Smooth muscle cell (in vitro differentiated cells): Measurements from ENCODE around the gene NLRP12. TPM values are rescaled to one million over a fixed set of nuclear protein-coding genes. Genes with fewer than 3 reads are reported as not detected.
"Not testable (repeated sequence)": the region's sequence is repeated elsewhere in the genome, so short reads cannot be mapped to it uniquely, and the experiment has no call there.

Source experiments
- DNase-seq: peaks from one replicate; lab custom pipeline; 2025; ENCODE audit not compliant: unreplicated experiment; lab: John Stamatoyannopoulos, UW
- H2AFZ ChIP-seq: fragments of 200-600 bp; sonication (generic); 2 replicates; pipeline ENCODE4 v1.6.0; 2016; ENCODE audit warnings: antibody characterized with exemption, low read depth, mild to moderate bottlenecking
- H3F3A ChIP-seq: fragments of 200-600 bp; sonication (generic); 2 replicates; pipeline ENCODE4 v1.6.0; 2017; ENCODE audit warnings: antibody characterized with exemption, low read depth
- H3K27ac ChIP-seq: fragments of 200-600 bp; sonication (generic); 2 replicates; pipeline ENCODE4 v1.5.1; 2016; ENCODE audit warnings: low read depth, mild to moderate bottlenecking
- H3K27me3 ChIP-seq: fragments of 200-600 bp; sonication (generic); 2 replicates; pipeline ENCODE4 v1.6.1; 2016; ENCODE audit warnings: low read depth, mild to moderate bottlenecking
- H3K36me3 ChIP-seq: fragments of 200-600 bp; sonication (generic); 2 replicates; pipeline ENCODE4 v1.5.1; 2016; ENCODE audit warnings: low read depth
- H3K4me1 ChIP-seq: fragments of 200-600 bp; sonication (generic); 2 replicates; pipeline ENCODE4 v1.5.1; 2016; ENCODE audit warnings: low read depth
- H3K4me2 ChIP-seq: fragments of 200-600 bp; sonication (generic); 2 replicates; pipeline ENCODE4 v1.6.0; 2016; ENCODE audit warnings: mild to moderate bottlenecking
- H3K4me3 ChIP-seq: fragments of 200-600 bp; sonication (generic); 2 replicates; pipeline ENCODE4 v1.5.1; 2016; ENCODE audit warnings: mild to moderate bottlenecking
- H3K79me2 ChIP-seq: fragments of 200-600 bp; sonication (generic); 2 replicates; pipeline ENCODE4 v1.6.0; 2016; ENCODE audit warnings: low read depth, mild to moderate bottlenecking
- H3K9ac ChIP-seq: fragments of 200-600 bp; sonication (generic); 2 replicates; pipeline ENCODE4 v1.6.0; 2016; ENCODE audit warnings: low read depth
- H3K9me3 ChIP-seq: fragments of 200-600 bp; sonication (generic); replicated peaks from 2 replicates; pipeline ENCODE4 v1.5.1; 2016; ENCODE audit warnings: low read depth
- H4K20me1 ChIP-seq: fragments of 200-600 bp; sonication (generic); 2 replicates; pipeline ENCODE4 v1.6.0; 2016; ENCODE audit warnings: low read depth
- WGBS: methylation state at CpG from one replicate; pipeline ENCODE4 v1.1.7; 2016; ENCODE audit warnings: low lambda C conversion rate; 5-methylcytosine and 5-hydroxymethylcytosine counted together
- polyA plus RNA-seq: library from polyadenylated mRNA; unstranded; fragments of >200 nt; fragmentation: Nextera tagmentation; extraction: Ambion mirVana; gene quantifications from 2 replicates; pipeline ENCODE4 v1.2.1, GENCODE V29; 2016
- total RNA-seq: library from RNA; depleted of rRNA; stranded (reverse); fragments of >200 nt; gene quantifications from 2 replicates; pipeline ENCODE4 v1.2.3, GENCODE V29; 2014
- TF ChIP-seq, protein P1 (sequence below): fragments of 200-600 bp; sonication (generic); IDR thresholded peaks from 2 replicates; pipeline ENCODE4 v1.5.1; 2017; ENCODE audit warnings: borderline replicate concordance, mild to moderate bottlenecking, antibody characterized with exemption; ENCODE audit not compliant: insufficient read depth, poor library complexity, severe bottlenecking

The NLRP12 gene
- total and polyA plus RNA-seq, 2 experiments from 2014 or later, result 0.04 TPM; not detected in 1

- H2AFZ ChIP-seq, H3K27me3 ChIP-seq, H3K36me3 ChIP-seq, H3K4me3 ChIP-seq, H3F3A ChIP-seq, H4K20me1 ChIP-seq, H3K9ac ChIP-seq, DNase-seq, H3K9me3 ChIP-seq, H3K27ac ChIP-seq, H3K4me2 ChIP-seq, H3K4me1 ChIP-seq, H3K79me2 ChIP-seq: not testable (repeated sequence)
- 69% methylated on average over 5 of the region's 5 CpGs for WGBS
Observed at GRCh38 chr19:53838446-53838845, 14.3 kb upstream of the NLRP12 start.

GRCh38 chr19:53832861-53833260 lies 8.7 kb upstream of the NLRP12 start:
- H4K20me1 ChIP-seq, H3F3A ChIP-seq, H3K36me3 ChIP-seq, H2AFZ ChIP-seq, H3K9ac ChIP-seq, H3K4me3 ChIP-seq, H3K9me3 ChIP-seq, H3K27ac ChIP-seq, DNase-seq, H3K79me2 ChIP-seq, H3K4me2 ChIP-seq, H3K4me1 ChIP-seq: not testable (repeated sequence)
- 11% methylated on average over 6 of the region's 13 CpGs for WGBS
- H3K27me3 ChIP-seq, result peaks cover 40% of the 10 kb centered on the region

- Histone ChIP-seq H3K27ac (no peak overlapping the region), H3K4me1 (peaks cover 3% of the 10 kb centered on the region), H3K27me3 (peaks cover 31% of the 10 kb centered on the region), H3F3A (no peaks in the 10 kb centered on the region), H3K79me2 (no peaks in the 10 kb centered on the region), H4K20me1 (no peaks in the 10 kb centered on the region), H3K36me3 (no peaks in the 10 kb centered on the region), H3K9ac (no peak overlapping the region), H3K9me3 (no peaks in the 10 kb centered on the region), H3K4me3 (no peak overlapping the region), H3K4me2 (no peak overlapping the region), H2AFZ (no peak overlapping the region)
- no peak for DNase-seq
- WGBS, result 81% methylated on average over 3 of the region's 3 CpGs
- TF ChIP-seq, protein P1, sequence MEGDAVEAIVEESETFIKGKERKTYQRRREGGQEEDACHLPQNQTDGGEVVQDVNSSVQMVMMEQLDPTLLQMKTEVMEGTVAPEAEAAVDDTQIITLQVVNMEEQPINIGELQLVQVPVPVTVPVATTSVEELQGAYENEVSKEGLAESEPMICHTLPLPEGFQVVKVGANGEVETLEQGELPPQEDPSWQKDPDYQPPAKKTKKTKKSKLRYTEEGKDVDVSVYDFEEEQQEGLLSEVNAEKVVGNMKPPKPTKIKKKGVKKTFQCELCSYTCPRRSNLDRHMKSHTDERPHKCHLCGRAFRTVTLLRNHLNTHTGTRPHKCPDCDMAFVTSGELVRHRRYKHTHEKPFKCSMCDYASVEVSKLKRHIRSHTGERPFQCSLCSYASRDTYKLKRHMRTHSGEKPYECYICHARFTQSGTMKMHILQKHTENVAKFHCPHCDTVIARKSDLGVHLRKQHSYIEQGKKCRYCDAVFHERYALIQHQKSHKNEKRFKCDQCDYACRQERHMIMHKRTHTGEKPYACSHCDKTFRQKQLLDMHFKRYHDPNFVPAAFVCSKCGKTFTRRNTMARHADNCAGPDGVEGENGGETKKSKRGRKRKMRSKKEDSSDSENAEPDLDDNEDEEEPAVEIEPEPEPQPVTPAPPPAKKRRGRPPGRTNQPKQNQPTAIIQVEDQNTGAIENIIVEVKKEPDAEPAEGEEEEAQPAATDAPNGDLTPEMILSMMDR, result no peak
Observed at GRCh38 chr19:53828531-53828930, 4.4 kb upstream of the NLRP12 start.

- 92% methylated on average over 7 of the region's 7 CpGs for WGBS
- DNase-seq, result no peak
- TF ChIP-seq, protein P1, result no peak
- Histone ChIP-seq H3K27ac (no peak overlapping the region), H3K27me3 (peaks cover 16% of the 10 kb centered on the region), H3K79me2 (no peaks in the 10 kb centered on the region), H4K20me1 (no peaks in the 10 kb centered on the region), H3F3A (no peaks in the 10 kb centered on the region), H3K9me3 (no peaks in the 10 kb centered on the region), H3K4me1 (no peaks in the 10 kb centered on the region), H2AFZ (no peak overlapping the region), H3K36me3 (no peaks in the 10 kb centered on the region), H3K9ac (no peak overlapping the region), H3K4me3 (no peak overlapping the region), H3K4me2 (no peak overlapping the region)
Observed at GRCh38 chr19:53826876-53827275, 2.8 kb upstream of the NLRP12 start.
